GM12865 (cell line): ENCODE data around the gene KIRREL3.

Experiments used
- DNase-seq: peaks from one replicate; pipeline ENCODE4 v3.0.0; 2010; ENCODE audit warnings: low read depth
- H3K4me3 ChIP-seq: 2 replicates; pipeline ENCODE4 v1.5.1; 2011; ENCODE audit warnings: mild to moderate bottlenecking, low read depth, low read length, control low read depth
- CTCF ChIP-seq: IDR thresholded peaks from 2 replicates; pipeline ENCODE4 v1.5.1; 2011; ENCODE audit warnings: low read length, control low read depth, low read depth, inconsistent platforms; ENCODE audit not compliant: insufficient read depth; ENCODE audit errors: missing control alignments

The KIRREL3 gene

GRCh38 chr11:126407101-126407521, 593.5 kb downstream of the KIRREL3 start:
- DNase-seq = no peak
- no peak for TF ChIP-seq CTCF
- no peak overlapping the region for H3K4me3 ChIP-seq

DNA sequence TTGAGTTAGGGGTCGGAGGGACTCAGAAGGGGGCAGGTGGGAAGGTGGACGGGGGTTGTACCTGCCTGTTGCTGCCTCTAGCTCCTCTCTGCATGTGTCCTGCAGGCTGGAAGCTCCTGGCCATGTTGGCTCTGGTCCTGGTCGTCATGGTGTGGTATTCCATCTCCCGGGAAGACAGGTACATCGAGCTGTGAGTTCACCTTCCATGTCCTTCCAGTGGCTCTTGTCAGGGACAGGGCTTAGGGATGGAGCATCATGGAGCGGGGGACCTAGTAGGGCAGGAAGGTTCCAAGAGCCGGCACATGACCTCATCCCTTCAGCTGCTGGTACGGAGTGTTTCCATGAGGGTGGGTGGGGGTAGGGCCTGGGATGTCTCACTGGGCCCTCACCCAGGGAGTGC, 594.2 kb downstream of the KIRREL3 start:
- TF ChIP-seq CTCF = no peak
- no peak overlapping the region for H3K4me3 ChIP-seq
- no peak for DNase-seq

- H3K4me3 ChIP-seq = no peak overlapping the region
- no peak for DNase-seq
- TF ChIP-seq CTCF = no peak
These were observed 594.7 kb downstream of the KIRREL3 start for GRCh38 chr11:126405906-126406305.

DNA sequence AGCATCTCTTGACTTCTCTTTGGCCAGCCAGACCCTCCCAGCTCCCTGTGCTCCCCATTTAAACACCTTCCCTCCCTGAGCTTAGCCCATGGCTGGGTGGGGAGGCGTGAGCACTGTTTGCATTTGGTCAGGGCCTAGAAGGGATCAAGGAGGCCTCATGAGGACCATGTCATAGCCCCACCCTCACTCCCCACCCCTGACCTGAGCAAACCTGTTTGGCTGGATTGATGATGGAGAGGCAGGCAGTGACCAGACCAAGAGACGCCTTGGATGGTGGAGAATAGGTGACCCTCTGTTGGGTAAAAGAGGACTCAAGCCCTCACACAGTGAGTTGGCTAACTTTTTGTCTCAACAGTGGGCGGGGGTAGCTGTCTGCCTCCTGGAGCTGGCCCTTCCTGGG, 595.2 kb downstream of the KIRREL3 start:
- TF ChIP-seq CTCF = no peak
- no peak overlapping the region for H3K4me3 ChIP-seq

DNA sequence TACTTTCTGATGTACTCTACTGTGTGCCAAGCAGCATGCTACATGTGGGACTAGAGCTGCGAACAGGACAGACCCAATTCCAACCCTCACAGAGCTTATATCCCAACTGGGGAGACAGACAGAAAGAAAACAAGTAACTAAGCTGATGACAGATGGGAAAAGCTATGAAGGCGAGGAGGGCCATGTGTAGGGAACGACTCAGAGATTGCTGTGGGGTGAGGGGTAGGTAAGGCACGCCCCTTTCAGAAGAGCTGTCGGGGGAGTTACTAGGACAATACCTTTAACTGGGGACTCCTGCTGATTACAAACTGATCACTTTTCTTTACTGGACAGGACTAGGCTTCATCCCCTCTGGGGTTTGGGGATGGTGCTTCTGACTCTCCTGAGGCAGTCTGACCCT, 596.2 kb downstream of the KIRREL3 start:
- DNase-seq = no peak
- no peak for TF ChIP-seq CTCF
- H3K4me3 ChIP-seq = no peak overlapping the region

More for the DNA sequence above, 595.2 kb downstream of the KIRREL3 start:
- no peak for DNase-seq

DNA sequence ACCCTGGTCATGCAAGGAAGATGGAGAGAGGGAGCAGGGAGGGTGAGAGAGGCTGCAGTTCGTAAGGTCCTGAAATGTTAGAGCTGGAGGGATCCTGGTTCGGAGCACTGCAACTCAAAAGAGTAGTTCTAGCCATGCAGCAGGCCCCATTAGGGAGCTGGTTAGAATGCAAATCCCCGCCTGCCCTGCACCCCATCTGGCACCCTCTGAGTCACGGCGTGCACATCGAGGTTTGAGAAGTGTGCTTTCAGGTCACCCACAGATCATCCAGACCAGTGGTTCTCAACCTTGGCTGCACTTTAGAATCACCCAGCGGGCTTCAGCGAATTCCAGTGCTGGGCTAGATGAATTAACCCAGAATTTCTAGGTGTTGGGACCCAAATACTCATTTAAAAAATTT, 596.9 kb downstream of the KIRREL3 start:
- no peak overlapping the region for H3K4me3 ChIP-seq
- DNase-seq = peak; percentile 65
- TF ChIP-seq CTCF = no peak

GRCh38 chr11:126403022-126403581, 597.5 kb downstream of the KIRREL3 start:
- no peak for DNase-seq
- TF ChIP-seq CTCF = no peak

More at GRCh38 chr11:126403022-126403581, 597.5 kb downstream of the KIRREL3 start:
- H3K4me3 ChIP-seq = no peak overlapping the region
